Adrenal gland (tissue), 5 donors: ENCODE data around the gene CHMP1A.

ENCODE experiments used
- POLR2A ChIP-seq, 2 donors: fragments of 450-650 bp; IDR thresholded peaks; one replicate each; pipeline ENCODE4 v1.6.1; 2017; ENCODE audit warnings: antibody characterized with exemption in 2 of 2, mild to moderate bottlenecking in 2 of 2, moderate library complexity in 1 of 2
- TF ChIP-seq, protein P1 (sequence below), 6 experiments: fragments of 450-650 bp in 4 of 6; fragments of 200-600 bp in 2 of 6; sonication (generic) in 1 of 6; IDR thresholded peaks; 1 replicate in 5 of 6; 2 replicates in 1 of 6; pipeline versions ENCODE4 v1.5.1 to v1.8.0; 2016 to 2021; ENCODE audit warnings: antibody characterized with exemption in 6 of 6, mild to moderate bottlenecking in 2 of 6, moderate library complexity in 1 of 6
- donor health status: DM: no; HTN: no; CAD: no.

DNA sequence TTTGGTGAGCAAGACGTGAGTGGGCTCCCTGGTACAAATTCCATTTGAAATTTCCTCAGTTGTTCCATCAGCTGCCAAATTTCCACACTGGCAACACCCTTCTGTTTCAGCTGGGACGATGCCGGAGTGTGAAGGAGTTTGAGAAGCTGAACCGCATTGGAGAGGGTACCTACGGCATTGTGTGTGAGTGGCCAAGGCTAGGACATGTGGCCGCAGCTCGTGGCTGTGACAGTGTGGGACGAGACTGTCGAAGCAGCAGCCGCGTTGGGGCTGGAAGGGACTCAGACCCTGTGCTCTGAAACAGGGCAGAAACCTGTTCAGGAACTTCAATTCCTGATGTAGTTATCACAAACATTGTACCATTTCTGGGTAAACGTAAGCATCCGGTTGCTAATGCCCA lies 31.6 kb upstream of the CHMP1A start:
- TF ChIP-seq, protein P1, sequence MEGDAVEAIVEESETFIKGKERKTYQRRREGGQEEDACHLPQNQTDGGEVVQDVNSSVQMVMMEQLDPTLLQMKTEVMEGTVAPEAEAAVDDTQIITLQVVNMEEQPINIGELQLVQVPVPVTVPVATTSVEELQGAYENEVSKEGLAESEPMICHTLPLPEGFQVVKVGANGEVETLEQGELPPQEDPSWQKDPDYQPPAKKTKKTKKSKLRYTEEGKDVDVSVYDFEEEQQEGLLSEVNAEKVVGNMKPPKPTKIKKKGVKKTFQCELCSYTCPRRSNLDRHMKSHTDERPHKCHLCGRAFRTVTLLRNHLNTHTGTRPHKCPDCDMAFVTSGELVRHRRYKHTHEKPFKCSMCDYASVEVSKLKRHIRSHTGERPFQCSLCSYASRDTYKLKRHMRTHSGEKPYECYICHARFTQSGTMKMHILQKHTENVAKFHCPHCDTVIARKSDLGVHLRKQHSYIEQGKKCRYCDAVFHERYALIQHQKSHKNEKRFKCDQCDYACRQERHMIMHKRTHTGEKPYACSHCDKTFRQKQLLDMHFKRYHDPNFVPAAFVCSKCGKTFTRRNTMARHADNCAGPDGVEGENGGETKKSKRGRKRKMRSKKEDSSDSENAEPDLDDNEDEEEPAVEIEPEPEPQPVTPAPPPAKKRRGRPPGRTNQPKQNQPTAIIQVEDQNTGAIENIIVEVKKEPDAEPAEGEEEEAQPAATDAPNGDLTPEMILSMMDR (IDR thresholded peaks at IDR 0.05): no peak
- no peak for TF ChIP-seq POLR2A (IDR thresholded peaks at IDR 0.05)
